ENCODE data around the gene CTNND2.

Gene CTNND2

GRCh38 chr5:11105696-11106095 is 798.5 kb downstream of the CTNND2 start:
- Histone ChIP-seq H3K9ac (ENCODE audit: insufficient read length, low read depth) (no peak overlapping the region), H3K27me3 (ENCODE audit: insufficient read depth, insufficient read length) (no peaks in the 10 kb centered on the region), H3K4me3 (ENCODE audit: insufficient read length, low read depth) (no peak overlapping the region), H3K4me1 (ENCODE audit: insufficient read depth, insufficient read length) (no peaks in the 10 kb centered on the region), H3K36me3 (ENCODE audit: insufficient read depth, insufficient read length, low read length) (no peaks in the 10 kb centered on the region), H3K9me3 (ENCODE audit: insufficient read depth, low read length) (no peaks in the 10 kb centered on the region)
- DNase-seq (ENCODE audit: low read depth, low spot score) = no peak
- TF ChIP-seq ZNF274 (IDR thresholded peaks at IDR 0.05; ENCODE audit: low read depth, low read length) = no peak
- no peak for TF ChIP-seq YY1 (IDR thresholded peaks at IDR 0.05; ENCODE audit: insufficient read depth, insufficient read length)
- TF ChIP-seq SUZ12 (IDR thresholded peaks at IDR 0.05; ENCODE audit: extremely low read depth, insufficient read depth, insufficient read length) = no peak

- TF ChIP-seq SUZ12 (IDR thresholded peaks at IDR 0.05; ENCODE audit: extremely low read depth, insufficient read depth, insufficient read length) (no peak), YY1 (IDR thresholded peaks at IDR 0.05; ENCODE audit: insufficient read depth, insufficient read length) (no peak), ZNF274 (IDR thresholded peaks at IDR 0.05; ENCODE audit: low read depth, low read length) (no peak)
- H3K9me3 ChIP-seq (ENCODE audit: insufficient read depth, low read length) = no peaks in the 10 kb centered on the region
- no peaks in the 10 kb centered on the region for H3K4me1 ChIP-seq (ENCODE audit: insufficient read depth, insufficient read length)
- no peaks in the 10 kb centered on the region for H3K36me3 ChIP-seq (ENCODE audit: insufficient read depth, insufficient read length, low read length)
- H3K9ac ChIP-seq (ENCODE audit: insufficient read length, low read depth) = no peak overlapping the region
- H3K4me3 ChIP-seq (ENCODE audit: insufficient read length, low read depth) = no peak overlapping the region
- H3K27me3 ChIP-seq (ENCODE audit: insufficient read depth, insufficient read length) = no peaks in the 10 kb centered on the region
- no peak for DNase-seq (ENCODE audit: low read depth, low spot score)
Observed at GRCh38 chr5:11104651-11105112, 799.6 kb downstream of the CTNND2 start.

GRCh38 chr5:11104210-11104609 is 800.0 kb downstream of the CTNND2 start:
- TF ChIP-seq ZNF274 (IDR thresholded peaks at IDR 0.05; ENCODE audit: low read depth, low read length) (no peak), SUZ12 (IDR thresholded peaks at IDR 0.05; ENCODE audit: extremely low read depth, insufficient read depth, insufficient read length) (no peak), YY1 (IDR thresholded peaks at IDR 0.05; ENCODE audit: insufficient read depth, insufficient read length) (no peak)
- H3K4me1 ChIP-seq (ENCODE audit: insufficient read depth, insufficient read length) = no peaks in the 10 kb centered on the region
- H3K4me3 ChIP-seq (ENCODE audit: insufficient read length, low read depth) = no peak overlapping the region
- no peaks in the 10 kb centered on the region for H3K9me3 ChIP-seq (ENCODE audit: insufficient read depth, low read length)
- H3K36me3 ChIP-seq (ENCODE audit: insufficient read depth, insufficient read length, low read length) = no peaks in the 10 kb centered on the region
- DNase-seq (ENCODE audit: low read depth, low spot score) = no peak
- no peak overlapping the region for H3K9ac ChIP-seq (ENCODE audit: insufficient read length, low read depth)
- no peaks in the 10 kb centered on the region for H3K27me3 ChIP-seq (ENCODE audit: insufficient read depth, insufficient read length)

GRCh38 chr5:11084111-11084510 is 820.1 kb downstream of the CTNND2 start:
- DNase-seq (ENCODE audit: low read depth, low spot score) = no peak
- no peaks in the 10 kb centered on the region for H3K4me1 ChIP-seq (ENCODE audit: insufficient read depth, insufficient read length)
- no peak overlapping the region for H3K4me3 ChIP-seq (ENCODE audit: insufficient read length, low read depth)
- H3K27me3 ChIP-seq (ENCODE audit: insufficient read depth, insufficient read length) = no peaks in the 10 kb centered on the region
- no peaks in the 10 kb centered on the region for H3K36me3 ChIP-seq (ENCODE audit: insufficient read depth, insufficient read length, low read length)
- H3K9me3 ChIP-seq (ENCODE audit: insufficient read depth, low read length) = no peaks in the 10 kb centered on the region
- no peak overlapping the region for H3K9ac ChIP-seq (ENCODE audit: insufficient read length, low read depth)
- TF ChIP-seq SUZ12 (IDR thresholded peaks at IDR 0.05; ENCODE audit: extremely low read depth, insufficient read depth, insufficient read length) (no peak), YY1 (IDR thresholded peaks at IDR 0.05; ENCODE audit: insufficient read depth, insufficient read length) (no peak), ZNF274 (IDR thresholded peaks at IDR 0.05; ENCODE audit: low read depth, low read length) (no peak)

- Histone ChIP-seq H3K27me3 (ENCODE audit: insufficient read depth, insufficient read length) (no peaks in the 10 kb centered on the region), H3K9ac (ENCODE audit: insufficient read length, low read depth) (no peak overlapping the region), H3K36me3 (ENCODE audit: insufficient read depth, insufficient read length, low read length) (no peaks in the 10 kb centered on the region), H3K4me3 (ENCODE audit: insufficient read length, low read depth) (no peak overlapping the region), H3K9me3 (ENCODE audit: insufficient read depth, low read length) (no peaks in the 10 kb centered on the region), H3K4me1 (ENCODE audit: insufficient read depth, insufficient read length) (no peaks in the 10 kb centered on the region)
- DNase-seq (ENCODE audit: low read depth, low spot score) = no peak
- no peak for TF ChIP-seq ZNF274 (IDR thresholded peaks at IDR 0.05; ENCODE audit: low read depth, low read length)
- no peak for TF ChIP-seq YY1 (IDR thresholded peaks at IDR 0.05; ENCODE audit: insufficient read depth, insufficient read length)
- TF ChIP-seq SUZ12 (IDR thresholded peaks at IDR 0.05; ENCODE audit: extremely low read depth, insufficient read depth, insufficient read length) = no peak
Observed at GRCh38 chr5:11082404-11082945, 821.8 kb downstream of the CTNND2 start.

- Histone ChIP-seq H3K4me3 (ENCODE audit: insufficient read length, low read depth) (no peak overlapping the region), H3K36me3 (ENCODE audit: insufficient read depth, insufficient read length, low read length) (no peaks in the 10 kb centered on the region), H3K4me1 (ENCODE audit: insufficient read depth, insufficient read length) (no peaks in the 10 kb centered on the region), H3K9ac (ENCODE audit: insufficient read length, low read depth) (no peak overlapping the region), H3K27me3 (ENCODE audit: insufficient read depth, insufficient read length) (no peaks in the 10 kb centered on the region), H3K9me3 (ENCODE audit: insufficient read depth, low read length) (no peaks in the 10 kb centered on the region)
- TF ChIP-seq SUZ12 (IDR thresholded peaks at IDR 0.05; ENCODE audit: extremely low read depth, insufficient read depth, insufficient read length) (no peak), ZNF274 (IDR thresholded peaks at IDR 0.05; ENCODE audit: low read depth, low read length) (no peak), YY1 (IDR thresholded peaks at IDR 0.05; ENCODE audit: insufficient read depth, insufficient read length) (no peak)
- DNase-seq (ENCODE audit: low read depth, low spot score) = no peak
Observed at GRCh38 chr5:11076945-11077613, 827.2 kb downstream of the CTNND2 start.

- TF ChIP-seq ZNF274 (IDR thresholded peaks at IDR 0.05; ENCODE audit: low read depth, low read length) (no peak), SUZ12 (IDR thresholded peaks at IDR 0.05; ENCODE audit: extremely low read depth, insufficient read depth, insufficient read length) (no peak), YY1 (IDR thresholded peaks at IDR 0.05; ENCODE audit: insufficient read depth, insufficient read length) (no peak)
- no peaks in the 10 kb centered on the region for H3K27me3 ChIP-seq (ENCODE audit: insufficient read depth, insufficient read length)
- no peak overlapping the region for H3K9ac ChIP-seq (ENCODE audit: insufficient read length, low read depth)
- no peak overlapping the region for H3K4me3 ChIP-seq (ENCODE audit: insufficient read length, low read depth)
- H3K9me3 ChIP-seq (ENCODE audit: insufficient read depth, low read length) = no peaks in the 10 kb centered on the region; the same call in 1 of the 2 replicates
- no peak for DNase-seq (ENCODE audit: low read depth, low spot score)
- H3K36me3 ChIP-seq (ENCODE audit: insufficient read depth, insufficient read length, low read length) = no peaks in the 10 kb centered on the region
- no peaks in the 10 kb centered on the region for H3K4me1 ChIP-seq (ENCODE audit: insufficient read depth, insufficient read length)
Observed at GRCh38 chr5:11075035-11075805, 829.0 kb downstream of the CTNND2 start.
